Measurements from ENCODE around the gene IPO9.

Gene IPO9

GRCh38 chr1:201807958-201808632, 20.9 kb upstream of the IPO9 start:
- no peak overlapping the region for H3K4me3 ChIP-seq (ENCODE audit: low read depth, low read length)
- TF ChIP-seq CTCF (IDR thresholded peaks at IDR 0.05; ENCODE audit: insufficient read depth, low read depth, low read length, missing control alignments), result no peak
- DNase-seq (ENCODE audit: low read depth), result no peak

GRCh38 chr1:201808633-201808990, 20.3 kb upstream of the IPO9 start:
- no peak for DNase-seq (ENCODE audit: low read depth)
- no peak for TF ChIP-seq CTCF (IDR thresholded peaks at IDR 0.05; ENCODE audit: insufficient read depth, low read depth, low read length, missing control alignments)
- no peak overlapping the region for H3K4me3 ChIP-seq (ENCODE audit: low read depth, low read length)

GRCh38 chr1:201809876-201810275, 19.1 kb upstream of the IPO9 start:
- no peak for DNase-seq (ENCODE audit: low read depth)
- TF ChIP-seq CTCF (IDR thresholded peaks at IDR 0.05; ENCODE audit: insufficient read depth, low read depth, low read length, missing control alignments), result no peak
- no peak overlapping the region for H3K4me3 ChIP-seq (ENCODE audit: low read depth, low read length)

GRCh38 chr1:201810466-201811216, 18.3 kb upstream of the IPO9 start:
- DNase-seq (ENCODE audit: low read depth), result no peak
- no peak for TF ChIP-seq CTCF (IDR thresholded peaks at IDR 0.05; ENCODE audit: insufficient read depth, low read depth, low read length, missing control alignments)

GRCh38 chr1:201813226-201813625, 15.7 kb upstream of the IPO9 start:
- no peak overlapping the region for H3K4me3 ChIP-seq (ENCODE audit: low read depth, low read length)
- no peak for DNase-seq (ENCODE audit: low read depth)
- TF ChIP-seq CTCF (IDR thresholded peaks at IDR 0.05; ENCODE audit: insufficient read depth, low read depth, low read length, missing control alignments), result no peak

More at GRCh38 chr1:201810466-201811216, 18.3 kb upstream of the IPO9 start:
- no peak overlapping the region for H3K4me3 ChIP-seq (ENCODE audit: low read depth, low read length)

GRCh38 chr1:201816309-201816854, 12.6 kb upstream of the IPO9 start:
- no peak for DNase-seq (ENCODE audit: low read depth)
- no peak for TF ChIP-seq CTCF (IDR thresholded peaks at IDR 0.05; ENCODE audit: insufficient read depth, low read depth, low read length, missing control alignments)
- H3K4me3 ChIP-seq (ENCODE audit: low read depth, low read length), result no peak overlapping the region
